CD4-positive, alpha-beta T cell (primary cell): Measurements from ENCODE around the gene ASCC3. TPM values are rescaled to one million over a fixed set of nuclear protein-coding genes. Genes with fewer than 3 reads are reported as not detected.

ENCODE experiments used
- ATAC-seq: fragments of 200-7000 bp; cut with Tn5 transposase; one replicate; pipeline ENCODE4 v1.10.0; 2022; ENCODE audit warnings: mild to moderate bottlenecking; ENCODE audit not compliant: poor library complexity
- CTCF ChIA-PET: fragments of 350-600 bp; sonication (Branson Sonifier 250); formaldehyde crosslinking; loops from one replicate; lab custom pipeline; 2021; ENCODE audit warnings: antibody characterized with exemption, inconsistent platforms; lab: Charles Lee
- POLR2A ChIA-PET: fragments of 350-600 bp; sonication (Branson Sonifier 250); formaldehyde crosslinking; loops from one replicate; lab custom pipeline; 2021; ENCODE audit warnings: antibody characterized with exemption, inconsistent platforms; lab: Charles Lee
- DNase-seq, 14 experiments: peaks; one replicate each; pipeline ENCODE4 v3.0.0-alpha.2; 2013 to 2020; ENCODE audit warnings: mixed read lengths in 2 of 14
- H3K27ac ChIP-seq, 2 donors: one replicate each; pipeline versions ENCODE4 v1.5.1 to v1.7.0; 2013; ENCODE audit warnings: low read length in 2 of 2, low read depth in 1 of 2, mild to moderate bottlenecking in 1 of 2
- H3K27me3 ChIP-seq, 2 experiments: 1 replicate in 1 of 2; 2 replicates in 1 of 2; pipeline versions ENCODE4 v1.6.1 to v1.7.0; 2013; ENCODE audit warnings: low read length in 2 of 2, control low read depth in 1 of 2, mild to moderate bottlenecking in 1 of 2, moderate library complexity in 1 of 2; ENCODE audit not compliant: insufficient read depth in 2 of 2, control insufficient read depth in 1 of 2
- H3K36me3 ChIP-seq: one replicate; pipeline ENCODE4 v1.6.1; 2013; ENCODE audit warnings: low read length, control low read depth; ENCODE audit not compliant: insufficient read depth
- H3K4me1 ChIP-seq: one replicate; pipeline ENCODE4 v1.6.1; 2013; ENCODE audit warnings: low read length, control low read depth; ENCODE audit not compliant: insufficient read depth
- H3K4me3 ChIP-seq: one replicate; pipeline ENCODE4 v1.5.1; 2013; ENCODE audit warnings: mild to moderate bottlenecking, low read length, moderate library complexity
- H3K9me3 ChIP-seq, 2 experiments: 1 replicate in 1 of 2; 2 replicates in 1 of 2; pipeline versions ENCODE4 v1.6.1 to v1.7.0; 2013; ENCODE audit warnings: low read length in 2 of 2, mild to moderate bottlenecking in 2 of 2, control low read depth in 1 of 2, moderate library complexity in 1 of 2; ENCODE audit not compliant: control insufficient read depth in 1 of 2, insufficient read depth in 1 of 2
- H3K27ac Mint-ChIP-seq: one replicate; pipeline ENCODE4 v1.8.0; 2020; ENCODE audit warnings: mixed read lengths
- H3K27me3 Mint-ChIP-seq: one replicate; pipeline ENCODE4 v1.8.0; 2021; ENCODE audit warnings: mixed read lengths
- H3K36me3 Mint-ChIP-seq: one replicate; pipeline ENCODE4 v1.8.0; 2021; ENCODE audit warnings: low read depth, mixed read lengths
- H3K4me1 Mint-ChIP-seq: one replicate; pipeline ENCODE4 v1.8.0; 2021; ENCODE audit warnings: low read depth, mixed read lengths
- H3K4me3 Mint-ChIP-seq: one replicate; pipeline ENCODE4 v1.8.0; 2020; ENCODE audit warnings: mild to moderate bottlenecking, mixed read lengths
- H3K9me3 Mint-ChIP-seq: one replicate; pipeline ENCODE4 v1.8.0; 2020; ENCODE audit warnings: mixed read lengths
- intact Hi-C, 2 experiments: fragments of 100-400 bp; cut with DNase I in 1 of 2; cut with micrococcal nuclease in 1 of 2; formaldehyde crosslinking; loops; one replicate each; pipeline versions ENCODE4 v1.15.1 to v1.9.0; 2023 to 2025; cut with DNase I, micrococcal nuclease
- total RNA-seq, 174 experiments: library from RNA in 2 of 174; stranded (reverse) in 2 of 174; gene quantifications; one replicate each; pipeline ENCODE4 v1.2.3 and lab custom pipeline; 2021 to 2026
- TF ChIP-seq, protein P1 (sequence below): fragments of 200-600 bp; IDR thresholded peaks from one replicate; pipeline ENCODE4 v1.8.0; 2022; ENCODE audit warnings: antibody characterized with exemption, mild to moderate bottlenecking

The ASCC3 gene
- total RNA-seq, 2 experiments from 2014 or later: 28.9 to 30.4 TPM

DNA sequence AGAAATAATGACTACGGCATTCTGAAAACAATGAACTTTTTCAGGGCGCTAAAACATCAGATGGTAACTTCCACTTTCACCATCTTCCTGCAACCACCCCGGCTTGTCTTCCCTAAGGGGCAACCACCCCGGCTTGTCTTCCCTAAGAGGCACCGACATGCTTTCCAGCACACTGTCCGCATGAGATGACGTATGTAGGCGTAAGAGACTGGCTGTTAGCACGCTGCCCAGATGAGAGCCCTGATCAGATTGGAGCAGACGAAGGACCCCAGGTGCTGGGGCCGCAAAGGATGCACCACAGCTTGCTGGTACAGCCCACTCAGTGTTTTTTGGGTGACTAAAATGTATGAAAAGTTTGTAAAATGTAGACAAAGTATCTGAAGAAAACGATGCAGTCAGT lies 29.3 kb downstream of the ASCC3 start:
- Histone ChIP-seq H3K27ac (no peak overlapping the region), H3K27me3 (no peaks in the 10 kb centered on the region), H3K36me3 (peaks cover 5% of the 10 kb centered on the region), H3K4me1 (no peaks in the 10 kb centered on the region), H3K9me3 (peaks cover 0 to 7% of the 10 kb centered on the region in 2 experiments), H3K4me3 (no peak overlapping the region)
- POLR2A ChIA-PET: no interaction called here
- Mint-ChIP-seq H3K9me3 (peaks cover 3% of the 10 kb centered on the region), H3K4me3 (no peak overlapping the region), H3K27ac (no peak overlapping the region), H3K27me3 (no peaks in the 10 kb centered on the region), H3K36me3 (peaks cover 38% of the 10 kb centered on the region), H3K4me1 (peaks cover 17% of the 10 kb centered on the region)
- intact Hi-C loops: no loop called here
- ATAC-seq: no peak
- CTCF ChIA-PET: no interaction called here
- DNase-seq: no peak
- TF ChIP-seq, protein P1, sequence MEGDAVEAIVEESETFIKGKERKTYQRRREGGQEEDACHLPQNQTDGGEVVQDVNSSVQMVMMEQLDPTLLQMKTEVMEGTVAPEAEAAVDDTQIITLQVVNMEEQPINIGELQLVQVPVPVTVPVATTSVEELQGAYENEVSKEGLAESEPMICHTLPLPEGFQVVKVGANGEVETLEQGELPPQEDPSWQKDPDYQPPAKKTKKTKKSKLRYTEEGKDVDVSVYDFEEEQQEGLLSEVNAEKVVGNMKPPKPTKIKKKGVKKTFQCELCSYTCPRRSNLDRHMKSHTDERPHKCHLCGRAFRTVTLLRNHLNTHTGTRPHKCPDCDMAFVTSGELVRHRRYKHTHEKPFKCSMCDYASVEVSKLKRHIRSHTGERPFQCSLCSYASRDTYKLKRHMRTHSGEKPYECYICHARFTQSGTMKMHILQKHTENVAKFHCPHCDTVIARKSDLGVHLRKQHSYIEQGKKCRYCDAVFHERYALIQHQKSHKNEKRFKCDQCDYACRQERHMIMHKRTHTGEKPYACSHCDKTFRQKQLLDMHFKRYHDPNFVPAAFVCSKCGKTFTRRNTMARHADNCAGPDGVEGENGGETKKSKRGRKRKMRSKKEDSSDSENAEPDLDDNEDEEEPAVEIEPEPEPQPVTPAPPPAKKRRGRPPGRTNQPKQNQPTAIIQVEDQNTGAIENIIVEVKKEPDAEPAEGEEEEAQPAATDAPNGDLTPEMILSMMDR: no peak

DNA sequence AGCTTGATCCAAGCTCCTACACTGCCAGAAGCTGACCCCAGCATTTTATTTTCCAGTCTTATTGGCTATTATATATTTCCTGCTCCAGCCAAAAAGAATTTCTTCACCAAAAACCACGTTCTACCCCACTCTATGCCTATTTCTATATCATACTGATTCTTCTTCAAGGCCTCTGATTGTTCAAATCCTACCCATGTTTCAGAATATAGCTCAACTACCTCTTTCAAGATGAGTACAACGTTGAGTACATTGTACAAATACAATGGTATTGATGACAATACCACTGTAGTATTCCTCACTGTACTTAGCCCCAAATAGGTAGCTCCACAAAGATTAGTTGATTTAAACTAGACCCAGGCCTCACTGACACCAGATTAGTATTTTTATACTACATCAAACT lies 31.0 kb downstream of the ASCC3 start:
- TF ChIP-seq, protein P1: no peak
- Mint-ChIP-seq H3K36me3 (peaks cover 32% of the 10 kb centered on the region), H3K4me1 (peaks cover 33% of the 10 kb centered on the region), H3K9me3 (peaks cover 3% of the 10 kb centered on the region), H3K4me3 (no peak overlapping the region), H3K27me3 (no peaks in the 10 kb centered on the region), H3K27ac (no peak overlapping the region)
- Histone ChIP-seq H3K36me3 (peaks cover 5% of the 10 kb centered on the region), H3K27ac (no peak overlapping the region), H3K4me3 (no peak overlapping the region), H3K4me1 (peaks cover 3% of the 10 kb centered on the region), H3K27me3 (no peaks in the 10 kb centered on the region), H3K9me3 (no peaks in the 10 kb centered on the region)
- ChIA-PET POLR2A (no interaction called here), CTCF (no interaction called here)
- ATAC-seq (no peak), DNase-seq (no peak)
- intact Hi-C loops: no loop called here

DNA sequence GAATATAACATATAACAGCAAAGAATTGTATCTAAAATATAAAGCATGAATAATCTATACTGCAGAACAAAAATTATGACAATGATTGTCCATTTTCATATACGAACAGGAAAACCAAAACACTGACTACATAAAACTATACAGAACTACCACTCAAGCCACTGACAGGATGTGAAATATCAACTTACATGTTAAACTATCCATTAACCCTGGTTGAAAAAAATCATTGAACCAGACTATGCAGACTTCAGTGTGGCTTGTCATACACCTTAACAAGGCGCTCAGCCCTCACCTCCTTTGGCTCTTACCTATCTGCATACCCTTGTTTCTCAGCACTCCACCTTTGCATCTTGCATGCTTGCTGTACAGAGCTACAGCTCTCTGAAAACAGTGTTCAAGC lies 34.9 kb downstream of the ASCC3 start:
- TF ChIP-seq, protein P1: no peak
- CTCF ChIA-PET: interaction anchor here (0.7 kb wide), 1 partner anchor 10 kb away, joined by 3 read pairs; no protein-coding TSS in a partner anchor
- POLR2A ChIA-PET: no interaction called here
- peak in 1 of 14 experiments; percentile 1 for DNase-seq
- no peaks in the 10 kb centered on the region for H3K9me3 Mint-ChIP-seq
- Histone ChIP-seq H3K27me3 (no peaks in the 10 kb centered on the region), H3K36me3 (peaks cover 5% of the 10 kb centered on the region), H3K9me3 (no peaks in the 10 kb centered on the region), H3K4me3 (no peak overlapping the region), H3K27ac (no peak overlapping the region), H3K4me1 (peaks cover 3% of the 10 kb centered on the region)
- ATAC-seq: no peak
- H3K27ac Mint-ChIP-seq: no peak overlapping the region
- H3K36me3 Mint-ChIP-seq: peaks cover 32% of the 10 kb centered on the region
- intact Hi-C loops: no loop called here
- no peak overlapping the region for H3K4me3 Mint-ChIP-seq
- H3K27me3 Mint-ChIP-seq: no peaks in the 10 kb centered on the region
- peaks cover 61% of the 10 kb centered on the region for H3K4me1 Mint-ChIP-seq
